RWPE2 (cell line): ENCODE data around the gene DENND5A.

Source experiments
- ATAC-seq: fragments of 200-7000 bp; cut with Tn5 transposase; 3 replicates; pipeline ENCODE4 v1.9.1; 2021; ENCODE audit warnings: low read depth
- DNase-seq: peaks from one replicate; pipeline ENCODE4 v3.0.0-alpha.2; 2020; ENCODE audit warnings: low spot score
- H3K27ac ChIP-seq: fragments of 450-650 bp; 2 replicates; pipeline ENCODE4 v1.5.1; 2017; ENCODE audit warnings: mild to moderate bottlenecking; ENCODE audit not compliant: poor library complexity, severe bottlenecking
- H3K27me3 ChIP-seq: fragments of 250-450 bp; sonication (Bioruptor Pico); 2 replicates; pipeline ENCODE4 v1.5.1; 2021; ENCODE audit warnings: mild to moderate bottlenecking, moderate library complexity; ENCODE audit not compliant: insufficient read depth, poor library complexity, severe bottlenecking
- H3K36me3 ChIP-seq: fragments of 250-450 bp; sonication (Bioruptor Pico); 2 replicates; pipeline ENCODE4 v1.5.1; 2020; ENCODE audit warnings: low read depth, mild to moderate bottlenecking, moderate library complexity
- H3K4me1 ChIP-seq: fragments of 250-450 bp; sonication (Bioruptor Pico); 2 replicates; pipeline ENCODE4 v1.5.1; 2021; ENCODE audit warnings: mild to moderate bottlenecking, moderate library complexity; ENCODE audit not compliant: insufficient read depth, poor library complexity, severe bottlenecking
- H3K4me3 ChIP-seq: fragments of 250-450 bp; sonication (Bioruptor Pico); 2 replicates; pipeline ENCODE4 v1.5.1; 2021; ENCODE audit warnings: mild to moderate bottlenecking, moderate library complexity; ENCODE audit not compliant: severe bottlenecking
- H3K9me3 ChIP-seq: fragments of 250-450 bp; sonication (Bioruptor Pico); 2 replicates; pipeline ENCODE4 v1.5.1; 2021; ENCODE audit warnings: mild to moderate bottlenecking, moderate library complexity; ENCODE audit not compliant: severe bottlenecking
- CTCF ChIP-seq: fragments of 450-650 bp; IDR thresholded peaks from one replicate; pipeline ENCODE4 v1.5.1; 2017; ENCODE audit warnings: mild to moderate bottlenecking, moderate library complexity; ENCODE audit not compliant: poor library complexity, severe bottlenecking

Gene DENND5A

GRCh38 chr11:9133956-9134355 is 131.2 kb downstream of the DENND5A start:
- no peaks in the 10 kb centered on the region for H3K9me3 ChIP-seq
- ATAC-seq (no peak), DNase-seq (no peak)
- H3K36me3 ChIP-seq, result peaks cover 9% of the 10 kb centered on the region
- no peak for TF ChIP-seq CTCF
- H3K4me1 ChIP-seq, result peaks cover 12% of the 10 kb centered on the region
- no peaks in the 10 kb centered on the region for H3K27me3 ChIP-seq
- H3K27ac ChIP-seq, result no peak overlapping the region
- H3K4me3 ChIP-seq, result no peak overlapping the region

DNA sequence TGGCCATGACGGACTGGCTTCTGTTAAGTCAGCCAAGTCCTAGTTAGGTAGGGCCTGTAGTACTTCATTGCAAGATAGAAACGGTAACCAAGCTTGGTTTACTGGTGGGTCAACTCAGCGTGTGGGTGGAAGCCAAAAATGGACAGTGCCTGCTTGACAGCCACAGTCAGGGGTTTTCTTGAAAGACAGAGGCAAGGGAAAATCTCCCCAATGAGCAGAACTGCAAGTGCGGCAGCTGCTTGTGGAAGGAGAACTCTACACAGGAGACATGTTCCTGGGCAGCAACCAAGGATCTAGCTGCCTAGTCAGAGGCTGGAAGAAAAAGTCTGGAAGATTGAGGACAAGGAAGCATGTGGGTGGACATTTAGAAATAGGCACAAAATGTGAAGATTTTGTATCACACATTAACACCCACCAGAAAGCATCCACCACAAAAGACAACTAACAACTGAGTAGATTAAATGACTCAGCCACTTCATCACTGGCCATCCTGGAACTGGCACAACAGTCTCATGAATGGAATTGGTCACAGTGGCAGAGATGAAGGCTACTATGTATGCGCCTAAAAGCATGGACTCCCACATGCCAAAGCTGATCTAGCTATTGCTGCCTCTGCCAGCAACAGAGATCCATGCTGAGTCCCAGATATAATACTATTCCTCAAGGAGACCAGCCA is 132.8 kb downstream of the DENND5A start:
- H3K36me3 ChIP-seq, result peaks cover 2% of the 10 kb centered on the region
- ATAC-seq, result no peak

DNA sequence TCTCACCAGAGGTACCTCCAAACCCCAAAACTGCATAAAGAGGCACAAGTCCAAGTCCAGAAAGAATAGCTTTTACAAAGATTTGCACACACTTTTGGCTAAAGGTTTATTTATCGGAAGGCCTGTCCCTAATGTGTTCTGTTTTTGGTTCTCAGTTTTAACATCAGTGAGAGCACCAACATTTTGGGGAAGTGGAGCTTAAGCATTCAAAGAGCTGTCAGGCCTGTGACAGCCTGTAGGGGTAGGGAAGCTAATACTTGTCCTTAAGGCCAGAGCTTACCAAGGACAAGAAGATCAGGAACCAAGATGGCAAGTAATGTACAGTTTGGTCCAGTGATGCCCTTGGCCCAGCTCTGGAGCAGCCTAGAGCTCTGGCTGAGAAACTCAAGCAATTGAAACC is 134.9 kb downstream of the DENND5A start:
- Histone ChIP-seq H3K9me3 (no peaks in the 10 kb centered on the region), H3K4me1 (no peaks in the 10 kb centered on the region), H3K36me3 (no peaks in the 10 kb centered on the region), H3K4me3 (no peak overlapping the region), H3K27ac (no peak overlapping the region), H3K27me3 (no peaks in the 10 kb centered on the region)
- ATAC-seq (no peak), DNase-seq (no peak)
- no peak for TF ChIP-seq CTCF

More for the DNA sequence above, 132.8 kb downstream of the DENND5A start:
- DNase-seq, result no peak
- Histone ChIP-seq H3K4me3 (no peak overlapping the region), H3K27me3 (no peaks in the 10 kb centered on the region), H3K9me3 (no peaks in the 10 kb centered on the region), H3K27ac (no peak overlapping the region), H3K4me1 (no peaks in the 10 kb centered on the region)
- TF ChIP-seq CTCF, result no peak

DNA sequence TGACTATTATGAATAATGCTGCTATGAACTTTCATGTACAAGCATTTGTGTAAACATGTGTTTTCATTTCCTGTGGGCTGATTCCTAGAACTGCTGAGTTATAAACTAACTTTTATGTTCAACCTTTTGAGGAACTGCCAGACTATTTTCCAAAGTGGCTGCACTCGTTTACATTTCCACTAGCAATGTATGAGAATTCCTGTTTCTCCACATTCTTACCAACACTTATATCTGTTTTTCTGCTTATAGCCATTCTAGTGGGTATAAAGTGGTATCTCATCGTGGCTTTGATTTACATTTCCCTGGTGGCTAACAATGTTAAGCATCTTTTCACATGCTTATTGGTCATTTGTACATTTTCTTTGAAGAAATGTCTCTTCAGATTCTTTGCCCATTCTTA is 138.5 kb downstream of the DENND5A start:
- DNase-seq, result no peak
- no peaks in the 10 kb centered on the region for H3K9me3 ChIP-seq
- H3K36me3 ChIP-seq, result no peaks in the 10 kb centered on the region
- no peaks in the 10 kb centered on the region for H3K27me3 ChIP-seq
- ATAC-seq, result no peak
- TF ChIP-seq CTCF, result no peak
- H3K27ac ChIP-seq, result no peak overlapping the region
- H3K4me1 ChIP-seq, result no peaks in the 10 kb centered on the region
- no peak overlapping the region for H3K4me3 ChIP-seq

GRCh38 chr11:9125185-9125886 is 139.8 kb downstream of the DENND5A start:
- Histone ChIP-seq H3K9me3 (no peaks in the 10 kb centered on the region), H3K4me1 (no peaks in the 10 kb centered on the region), H3K27ac (no peak overlapping the region), H3K4me3 (no peak overlapping the region), H3K36me3 (no peaks in the 10 kb centered on the region), H3K27me3 (no peaks in the 10 kb centered on the region)
- no peak for TF ChIP-seq CTCF
- no peak for ATAC-seq
- DNase-seq, result no peak
